NCI-H128 (cell line): ENCODE results near the gene MTFR1L.
"Not testable (repeated sequence)": the region's sequence is repeated elsewhere in the genome, so short reads cannot be mapped to it uniquely, and the experiment has no call there.

Source experiments
- DNase-seq: peaks from one replicate; lab custom pipeline; 2025; ENCODE audit not compliant: unreplicated experiment; lab: John Stamatoyannopoulos, UW

The MTFR1L gene

DNA sequence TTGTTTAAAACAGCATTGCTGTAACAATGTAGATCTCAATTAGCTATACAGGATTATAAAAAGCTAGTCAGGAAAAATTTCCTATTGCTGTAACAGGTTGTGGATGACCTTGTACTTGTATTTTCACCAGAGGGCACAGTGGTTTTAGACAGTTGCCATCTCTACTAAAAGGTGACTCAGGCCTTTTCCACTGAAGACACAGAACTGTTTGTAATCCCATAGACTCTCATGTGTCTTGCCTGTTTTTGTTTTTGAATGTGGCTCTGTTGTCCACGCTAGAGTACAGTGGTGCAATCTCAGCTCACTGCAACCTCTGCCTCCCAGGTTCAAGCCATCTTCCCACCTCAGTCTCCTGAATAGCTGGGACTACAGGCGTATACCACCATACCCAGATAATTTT lies 5.9 kb downstream of the MTFR1L start:
- no peak for DNase-seq

DNA sequence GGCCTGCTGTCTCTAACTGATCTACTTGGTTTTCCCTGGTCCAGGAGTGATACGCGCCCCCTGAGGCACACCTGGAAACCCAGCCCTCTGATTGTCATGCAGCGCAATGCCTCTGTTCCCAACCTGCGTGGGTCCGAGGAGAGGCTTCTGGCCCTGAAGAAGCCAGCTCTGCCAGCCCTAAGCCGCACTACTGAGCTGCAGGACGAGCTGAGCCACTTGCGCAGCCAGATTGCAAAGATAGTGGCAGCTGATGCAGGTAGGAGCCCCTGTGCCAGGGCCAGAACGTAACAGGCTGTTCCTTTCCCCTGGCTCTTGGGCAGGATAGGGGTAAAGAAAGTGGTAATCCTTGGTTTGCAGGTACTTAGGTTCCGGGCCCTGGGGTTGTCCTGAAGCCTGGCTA lies 6.8 kb downstream of the MTFR1L start:
- no peak for DNase-seq

DNA sequence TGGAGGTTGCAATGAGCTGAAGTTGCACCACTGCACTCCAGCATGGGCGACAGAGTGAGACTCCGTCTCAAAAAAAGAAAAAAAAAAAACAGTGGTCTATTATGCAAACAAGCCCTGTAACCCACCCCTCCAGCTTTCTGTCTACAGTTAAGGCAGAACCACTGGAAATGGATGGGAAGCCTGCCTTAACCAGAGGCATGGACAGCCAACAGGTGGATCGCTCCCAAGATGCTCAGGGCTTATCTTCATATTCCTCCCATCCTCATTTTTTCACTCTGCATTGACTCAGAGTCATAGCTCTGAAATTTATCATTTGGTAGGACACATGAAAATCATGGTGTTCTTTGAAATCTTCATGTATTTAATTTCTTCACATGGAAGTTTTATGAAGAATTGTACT lies 8.7 kb downstream of the MTFR1L start:
- DNase-seq = no peak

DNA sequence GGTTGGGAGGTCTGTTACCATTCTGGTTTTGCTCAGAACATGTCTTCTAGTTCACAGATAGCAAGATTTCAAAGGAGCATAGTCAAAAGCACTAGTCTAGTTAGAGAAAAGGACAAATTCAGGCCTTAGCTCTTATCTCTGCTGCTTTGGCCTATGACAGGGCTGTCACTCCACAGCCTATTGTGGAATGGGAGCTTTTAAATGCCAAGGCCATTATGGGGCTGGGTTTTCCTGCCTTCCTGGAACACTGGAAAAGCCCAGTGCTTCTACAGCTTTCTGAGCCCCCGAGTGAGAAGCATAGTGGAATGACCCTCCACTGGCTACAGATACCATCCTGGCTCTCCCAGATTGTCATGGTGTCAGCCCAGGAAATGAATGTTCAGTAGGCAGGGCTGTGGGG lies 9.3 kb downstream of the MTFR1L start:
- no peak for DNase-seq

DNA sequence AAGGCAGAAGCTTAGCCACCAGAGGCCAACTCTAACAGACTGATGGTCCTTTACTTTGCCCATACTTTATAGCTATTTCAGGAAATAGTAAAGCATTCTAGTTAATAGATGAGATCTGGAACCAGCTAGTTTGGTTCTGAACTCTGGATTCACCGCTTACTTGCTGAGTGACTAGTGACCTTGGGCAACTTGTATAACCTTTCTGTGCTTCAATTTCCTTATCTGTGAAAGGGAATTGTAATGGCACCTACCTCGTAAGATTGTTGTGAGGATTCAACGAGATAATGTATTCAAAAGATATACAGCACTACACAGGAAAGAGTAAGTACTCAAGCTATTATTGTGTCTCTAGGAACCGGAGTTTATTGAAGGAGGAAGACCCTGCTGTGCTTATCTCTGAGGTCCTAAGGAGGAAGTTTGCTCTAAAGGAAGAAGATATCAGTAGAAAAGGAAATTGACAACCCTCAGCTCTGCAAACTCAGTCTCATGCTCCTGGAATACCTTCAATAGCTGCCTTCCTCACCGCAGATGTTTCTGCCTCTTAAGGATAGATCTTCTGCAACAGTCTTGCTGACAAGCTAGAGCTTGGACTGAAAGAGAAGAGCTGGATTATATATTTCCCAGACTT lies 11.9 kb downstream of the MTFR1L start:
- no peak for DNase-seq

- no peak for DNase-seq
Observed at GRCh38 chr1:25832336-25833037, 12.7 kb downstream of the MTFR1L start.

DNA sequence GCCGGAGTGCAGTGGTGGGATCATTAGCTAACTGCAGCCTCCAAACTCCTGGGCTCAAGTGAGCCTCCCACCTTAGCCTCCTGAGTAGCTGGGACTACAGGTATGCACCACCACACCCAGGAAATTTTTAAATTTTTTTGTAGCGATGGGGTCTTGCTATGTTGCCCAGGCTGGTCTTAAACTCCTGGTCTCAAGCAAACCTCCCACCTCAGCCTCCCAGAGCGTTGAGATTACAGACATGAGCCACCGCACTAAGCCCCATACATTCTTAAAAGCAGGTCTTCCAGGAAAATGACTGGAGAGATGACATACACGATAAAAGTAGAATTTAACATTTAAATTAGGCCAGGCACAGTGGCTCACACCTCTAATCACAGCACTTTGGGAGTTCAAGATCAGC lies 13.4 kb downstream of the MTFR1L start:
- DNase-seq = no peak

- no peak for DNase-seq
Observed at GRCh38 chr1:25834894-25835293, 15.1 kb downstream of the MTFR1L start.

DNA sequence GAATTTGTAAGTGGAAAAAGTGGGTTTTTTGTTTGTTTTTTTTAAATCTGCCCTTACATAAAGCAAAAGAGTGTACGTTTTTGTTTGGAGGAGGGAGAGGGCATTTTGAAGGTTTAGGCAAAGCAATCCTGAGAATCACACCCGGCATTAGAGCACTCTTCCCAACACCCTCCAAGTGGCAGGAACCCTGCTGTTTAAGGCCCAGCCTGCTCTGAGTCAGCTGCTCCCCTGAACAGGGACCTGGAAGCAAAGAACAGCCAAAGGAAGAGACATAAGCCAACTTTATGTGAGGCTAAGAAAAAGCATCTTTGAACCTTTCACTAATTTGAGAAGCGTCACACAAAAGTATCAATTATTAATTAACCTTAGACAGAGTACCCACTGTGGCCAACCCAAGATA lies 16.9 kb downstream of the MTFR1L start:
- DNase-seq = no peak

DNA sequence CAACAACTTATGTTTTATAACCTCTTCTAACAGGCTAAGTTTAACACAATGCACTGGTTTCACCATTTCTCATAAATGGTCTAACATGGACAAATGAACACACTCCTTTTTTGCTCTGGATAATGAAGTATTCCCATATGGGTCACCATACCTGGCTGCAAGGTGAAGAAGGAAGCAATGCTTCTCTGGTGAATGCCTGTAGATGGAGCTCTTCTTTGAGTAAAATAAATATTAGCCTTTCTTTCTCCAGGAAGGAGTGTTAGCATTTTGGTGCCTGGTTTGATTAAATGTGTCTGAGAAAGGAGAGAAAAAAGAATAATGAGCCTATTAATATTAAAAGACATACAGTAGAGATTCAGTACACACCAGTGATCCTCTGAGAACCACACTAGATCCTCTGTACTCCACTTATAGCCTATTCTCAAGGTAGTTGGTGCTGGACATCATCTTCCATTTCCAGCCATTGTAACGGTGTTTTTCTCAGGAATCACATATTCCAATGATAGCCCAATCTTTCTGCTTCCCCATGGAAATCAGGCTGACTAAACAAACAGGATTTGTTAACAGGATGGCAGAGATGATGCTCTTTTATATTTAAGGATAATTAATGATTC lies 17.6 kb downstream of the MTFR1L start:
- no peak for DNase-seq

DNA sequence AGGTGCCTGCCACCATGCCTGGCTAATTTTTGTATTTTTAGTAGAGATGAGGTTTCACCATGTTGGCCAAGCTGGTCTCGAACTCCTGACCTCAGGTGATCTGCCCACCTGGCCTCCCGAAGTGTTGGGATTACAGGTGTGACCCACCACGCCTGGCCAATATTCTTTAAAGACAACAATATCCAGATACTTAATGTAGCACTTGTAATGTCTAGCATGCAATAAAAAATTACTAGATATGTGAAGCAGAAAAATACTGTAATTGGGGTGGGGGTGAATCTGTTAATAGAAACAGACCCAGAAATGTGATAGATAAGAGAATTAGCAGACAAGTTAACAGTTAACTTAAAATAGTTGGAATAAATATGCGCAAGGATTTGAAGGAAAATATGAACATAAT lies 20.1 kb downstream of the MTFR1L start:
- not testable (repeated sequence) for DNase-seq

DNA sequence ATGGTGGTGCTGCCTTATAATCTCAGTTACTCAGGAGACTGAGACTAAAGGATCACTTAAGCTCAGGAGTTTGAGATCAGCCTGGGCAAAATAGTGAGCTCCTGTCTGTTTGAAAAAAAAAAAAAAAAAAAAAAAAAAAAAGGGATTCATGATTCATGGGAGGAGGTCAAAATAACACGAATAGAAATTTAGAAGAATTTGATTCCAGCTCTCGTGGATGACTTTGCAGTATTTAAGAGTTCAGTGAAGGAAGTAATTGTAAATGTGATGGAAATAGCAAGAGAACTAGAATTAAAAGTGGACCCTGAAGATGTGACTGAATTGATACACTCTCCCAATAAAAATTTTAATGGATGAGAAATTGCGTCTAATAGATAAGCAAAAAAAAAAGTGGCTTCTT lies 23.7 kb downstream of the MTFR1L start:
- DNase-seq = no peak

DNA sequence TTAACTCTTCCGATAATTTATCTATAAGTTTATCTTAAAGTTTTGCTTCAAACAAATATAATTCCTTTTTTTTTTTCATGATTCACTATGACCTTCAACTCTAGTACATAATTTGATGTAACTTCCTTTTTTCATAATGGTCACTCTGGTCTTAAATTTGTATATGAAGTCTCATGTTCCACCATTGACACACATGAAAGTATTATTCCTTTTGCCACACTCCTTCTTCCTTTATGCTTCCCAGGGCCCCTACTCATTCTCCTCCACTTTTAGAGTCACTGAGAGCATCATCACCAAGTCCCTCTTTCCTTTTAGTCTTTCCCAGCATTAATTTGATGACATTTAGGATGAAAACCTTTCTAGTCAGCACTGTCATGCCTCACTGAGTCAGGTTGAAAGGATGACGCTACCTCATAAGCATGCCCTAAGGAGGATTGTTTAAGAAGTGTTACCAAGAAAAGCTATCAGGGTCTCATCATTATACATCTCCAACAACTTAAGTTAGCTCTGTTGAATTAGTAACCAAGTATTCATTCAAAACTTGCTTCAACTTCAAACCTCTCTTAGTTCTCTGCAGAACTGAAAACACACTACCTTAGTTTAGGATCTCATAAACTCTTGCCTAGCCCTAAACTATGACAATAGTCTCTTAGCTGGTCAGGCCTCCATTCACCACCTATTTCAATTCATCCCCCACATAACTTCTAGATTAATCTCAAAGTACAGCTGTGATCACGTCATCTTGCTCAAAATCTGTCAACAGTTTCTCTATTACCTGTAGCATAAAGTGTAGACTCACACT lies 25.0 kb downstream of the MTFR1L start:
- no peak for DNase-seq

DNA sequence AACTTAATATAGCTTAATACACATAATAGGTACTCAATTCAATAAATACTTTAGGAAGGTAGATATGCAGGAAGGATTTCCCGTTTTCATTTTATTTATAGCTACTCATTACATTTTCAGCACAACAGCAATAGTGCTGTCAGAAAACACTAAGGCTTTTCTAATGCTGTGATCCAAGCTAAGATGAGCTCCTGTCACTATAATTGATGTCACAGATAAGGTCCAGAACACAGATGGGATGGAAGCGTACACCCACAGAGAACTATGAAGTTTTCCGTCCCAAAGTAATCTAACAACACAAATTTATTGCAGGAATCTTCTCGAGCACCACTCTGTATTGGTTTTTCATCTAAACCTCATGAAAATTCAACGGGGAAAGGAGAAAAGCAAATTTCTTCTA lies 25.9 kb downstream of the MTFR1L start:
- DNase-seq = no peak

GRCh38 chr1:25847929-25848328 lies 28.2 kb downstream of the MTFR1L start:
- DNase-seq = no peak

- no peak for DNase-seq
Observed at GRCh38 chr1:25848531-25848930, 28.8 kb downstream of the MTFR1L start.

DNA sequence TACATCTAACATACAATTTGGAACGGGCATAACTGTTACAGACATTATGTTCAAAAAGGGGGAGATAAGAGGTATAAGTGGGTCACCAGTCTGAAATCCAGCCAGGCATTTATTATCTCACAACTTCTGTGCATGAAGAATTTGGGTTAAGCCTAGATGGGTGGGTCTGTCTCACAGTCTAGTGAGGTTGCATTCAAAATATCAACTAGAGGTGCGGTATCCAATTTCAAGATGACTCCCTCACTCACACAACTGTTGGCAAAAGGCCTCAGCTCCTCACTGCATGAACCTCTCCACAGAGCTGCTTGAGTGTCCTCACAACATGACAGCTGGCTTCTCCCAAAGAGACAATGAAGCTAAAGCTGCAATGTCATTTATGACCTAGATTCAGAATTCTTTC lies 34.8 kb downstream of the MTFR1L start:
- DNase-seq = peak; percentile 42

- no peak for DNase-seq
Observed at GRCh38 chr1:25856856-25857255, 37.1 kb downstream of the MTFR1L start.

DNA sequence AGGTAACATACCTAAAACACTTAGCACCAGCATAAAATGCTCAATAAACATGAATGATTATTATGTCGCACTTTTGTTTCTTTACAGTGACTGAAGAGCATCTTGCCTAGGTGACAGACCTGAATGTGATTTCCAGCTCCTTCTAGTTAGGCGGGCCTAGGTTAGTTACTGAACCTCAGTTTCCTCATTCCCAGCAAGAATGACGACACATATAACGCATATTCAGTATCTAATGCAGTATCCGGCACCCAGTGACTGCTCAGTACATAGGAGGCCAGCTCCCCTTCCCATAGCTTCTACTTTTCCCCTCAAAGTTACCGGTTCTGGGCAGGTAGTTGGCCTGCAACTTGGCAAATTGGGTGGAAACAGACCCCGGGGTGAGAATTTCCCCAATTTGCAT lies 38.7 kb downstream of the MTFR1L start:
- DNase-seq = no peak

DNA sequence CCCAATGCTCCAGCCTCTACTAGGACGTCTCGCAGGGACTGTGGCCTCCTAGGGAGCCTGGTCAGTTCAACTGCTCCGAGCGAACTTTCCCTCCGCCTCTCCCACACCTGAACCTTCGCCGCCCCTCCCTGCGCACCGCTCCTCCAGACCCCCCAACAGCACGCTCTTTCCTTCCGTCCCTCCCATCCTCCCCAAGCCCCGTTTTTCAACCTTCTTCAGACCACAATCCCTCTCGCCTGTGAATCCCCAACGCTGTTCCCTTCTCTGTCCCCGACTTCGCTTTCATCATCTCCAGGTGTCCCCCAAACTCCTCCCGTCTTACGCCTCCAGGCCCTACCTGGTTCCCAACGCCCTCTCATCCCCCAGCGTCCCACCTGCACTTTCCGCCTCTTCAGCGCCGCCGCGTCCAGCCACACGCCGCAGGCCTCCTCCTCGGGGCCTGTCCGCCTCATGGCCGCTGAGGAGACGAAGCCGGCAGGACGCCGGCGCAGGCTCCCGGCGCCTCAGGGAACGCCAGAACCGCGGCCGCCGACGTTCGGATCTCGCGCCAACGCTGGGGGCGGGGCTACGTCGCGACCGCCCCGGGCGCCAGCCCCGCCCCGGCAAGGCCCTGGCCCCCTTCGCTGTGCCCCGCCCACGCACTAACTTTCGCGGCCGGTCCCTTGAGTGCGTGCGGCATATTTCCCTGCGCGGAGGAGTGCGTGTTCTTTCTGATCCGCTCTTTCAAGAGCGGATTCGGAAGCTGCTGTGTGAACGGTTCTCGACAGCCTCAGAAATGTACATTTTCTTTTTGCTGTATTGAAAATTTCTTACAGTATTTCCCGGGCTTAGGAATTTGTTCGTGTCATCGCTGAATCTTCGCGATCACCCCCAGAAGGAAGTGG lies 39.4 kb downstream of the MTFR1L start, which contains the start of gene AUNIP:
Gene AUNIP (minus strand): TSS at position 552 of the 884 bp plus-strand sequence. CDS start 100 bp downstream, at position 452.
- peak; percentile 76 for DNase-seq
